GM12865 (cell line): ENCODE results near the gene GRAMD2A.

Experiments used
- DNase-seq: peaks from one replicate; pipeline ENCODE4 v3.0.0; 2010; ENCODE audit warnings: low read depth
- H3K4me3 ChIP-seq: 2 replicates; pipeline ENCODE4 v1.5.1; 2011; ENCODE audit warnings: mild to moderate bottlenecking, low read depth, low read length, control low read depth
- TF ChIP-seq, protein P1 (sequence below): IDR thresholded peaks from 2 replicates; pipeline ENCODE4 v1.5.1; 2011; ENCODE audit warnings: low read length, control low read depth, low read depth, inconsistent platforms; ENCODE audit not compliant: insufficient read depth; ENCODE audit errors: missing control alignments

GRAMD2A gene

DNA sequence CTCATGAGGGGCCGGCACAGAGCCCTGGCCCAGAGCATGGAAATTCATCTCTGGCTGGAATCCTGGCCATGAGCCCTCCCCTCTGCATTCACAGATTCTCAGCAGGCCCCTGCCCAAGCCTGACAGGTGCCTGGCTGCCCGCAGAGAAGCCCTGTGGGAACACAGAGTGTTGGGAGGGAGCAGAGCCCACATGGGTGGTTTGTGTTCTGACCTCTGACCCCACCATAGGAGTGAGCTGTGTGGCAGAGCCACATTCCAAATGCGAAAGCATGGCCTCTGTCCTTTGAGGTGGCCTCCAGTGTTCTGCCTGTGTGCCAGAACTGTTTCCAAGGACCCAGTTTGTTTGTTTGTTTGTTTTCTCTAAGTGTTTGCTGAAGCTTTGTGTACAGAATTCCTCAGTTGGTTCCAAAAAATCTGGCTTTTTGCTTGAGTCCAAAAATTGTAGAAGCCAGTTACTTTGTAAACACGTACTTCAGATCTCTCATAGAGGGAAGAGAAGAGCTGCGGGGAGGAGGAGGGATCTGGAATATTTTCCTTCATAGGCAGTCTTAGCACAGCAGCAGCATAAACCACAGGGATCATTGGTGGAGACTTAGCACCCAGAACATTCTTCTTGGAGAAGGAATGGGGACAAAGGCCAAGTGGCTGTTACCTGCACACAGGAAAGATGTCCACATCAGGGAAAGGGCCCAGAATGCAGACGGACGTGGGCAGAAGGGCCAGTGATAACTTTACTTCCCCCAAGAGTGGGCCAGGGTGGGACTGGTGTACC, 36.0 kb downstream of the GRAMD2A start:
- TF ChIP-seq, protein P1, sequence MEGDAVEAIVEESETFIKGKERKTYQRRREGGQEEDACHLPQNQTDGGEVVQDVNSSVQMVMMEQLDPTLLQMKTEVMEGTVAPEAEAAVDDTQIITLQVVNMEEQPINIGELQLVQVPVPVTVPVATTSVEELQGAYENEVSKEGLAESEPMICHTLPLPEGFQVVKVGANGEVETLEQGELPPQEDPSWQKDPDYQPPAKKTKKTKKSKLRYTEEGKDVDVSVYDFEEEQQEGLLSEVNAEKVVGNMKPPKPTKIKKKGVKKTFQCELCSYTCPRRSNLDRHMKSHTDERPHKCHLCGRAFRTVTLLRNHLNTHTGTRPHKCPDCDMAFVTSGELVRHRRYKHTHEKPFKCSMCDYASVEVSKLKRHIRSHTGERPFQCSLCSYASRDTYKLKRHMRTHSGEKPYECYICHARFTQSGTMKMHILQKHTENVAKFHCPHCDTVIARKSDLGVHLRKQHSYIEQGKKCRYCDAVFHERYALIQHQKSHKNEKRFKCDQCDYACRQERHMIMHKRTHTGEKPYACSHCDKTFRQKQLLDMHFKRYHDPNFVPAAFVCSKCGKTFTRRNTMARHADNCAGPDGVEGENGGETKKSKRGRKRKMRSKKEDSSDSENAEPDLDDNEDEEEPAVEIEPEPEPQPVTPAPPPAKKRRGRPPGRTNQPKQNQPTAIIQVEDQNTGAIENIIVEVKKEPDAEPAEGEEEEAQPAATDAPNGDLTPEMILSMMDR = no peak
- no peak for DNase-seq
- H3K4me3 ChIP-seq = no peak overlapping the region

DNA sequence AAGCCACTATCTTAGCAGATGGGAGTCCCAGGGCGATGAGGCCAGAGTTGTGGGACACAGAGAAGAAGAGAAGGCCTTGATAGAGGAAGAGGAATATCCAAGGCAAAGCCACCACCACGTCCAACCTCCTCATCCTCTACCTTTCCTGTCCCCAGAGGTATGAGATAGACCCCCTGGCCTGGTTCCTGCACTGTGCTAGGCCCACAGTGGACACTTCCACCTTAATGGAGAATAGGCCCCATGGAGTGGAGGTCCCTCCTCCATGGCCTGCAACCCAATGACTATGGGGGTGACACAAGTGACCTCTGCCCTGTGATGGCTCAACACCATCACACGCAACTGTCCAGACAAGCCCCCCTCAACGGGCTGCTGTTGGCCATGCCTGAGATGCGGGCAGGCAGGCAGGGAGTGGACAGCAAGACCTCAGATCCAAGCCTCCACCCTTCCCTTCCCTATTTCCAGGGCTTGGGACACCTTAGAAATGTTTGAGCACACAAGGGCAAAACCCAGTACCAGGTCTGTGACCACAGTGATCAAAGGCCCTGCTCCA, 36.8 kb downstream of the GRAMD2A start:
- TF ChIP-seq, protein P1 = no peak
- H3K4me3 ChIP-seq = no peak overlapping the region
- no peak for DNase-seq

DNA sequence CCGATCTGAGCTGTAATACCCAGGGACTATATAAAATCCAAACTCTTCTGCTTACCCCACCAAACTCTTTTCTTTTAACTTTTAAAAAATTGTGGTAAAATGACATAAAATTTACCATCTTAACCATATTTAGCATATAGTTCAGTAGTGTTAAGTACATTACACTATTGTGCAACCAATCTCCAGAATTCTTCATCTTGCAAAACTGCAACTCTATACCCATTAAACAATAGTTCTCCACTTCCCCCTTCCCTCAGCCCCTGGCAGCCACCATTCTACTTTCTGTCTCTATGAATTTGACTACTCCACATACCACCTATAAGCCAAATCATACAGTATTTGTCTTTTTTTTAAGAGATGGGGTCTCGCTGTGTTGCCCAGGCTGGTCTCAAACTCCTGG, 40.7 kb downstream of the GRAMD2A start:
- H3K4me3 ChIP-seq = no peak overlapping the region
- TF ChIP-seq, protein P1 = no peak
- DNase-seq = no peak

DNA sequence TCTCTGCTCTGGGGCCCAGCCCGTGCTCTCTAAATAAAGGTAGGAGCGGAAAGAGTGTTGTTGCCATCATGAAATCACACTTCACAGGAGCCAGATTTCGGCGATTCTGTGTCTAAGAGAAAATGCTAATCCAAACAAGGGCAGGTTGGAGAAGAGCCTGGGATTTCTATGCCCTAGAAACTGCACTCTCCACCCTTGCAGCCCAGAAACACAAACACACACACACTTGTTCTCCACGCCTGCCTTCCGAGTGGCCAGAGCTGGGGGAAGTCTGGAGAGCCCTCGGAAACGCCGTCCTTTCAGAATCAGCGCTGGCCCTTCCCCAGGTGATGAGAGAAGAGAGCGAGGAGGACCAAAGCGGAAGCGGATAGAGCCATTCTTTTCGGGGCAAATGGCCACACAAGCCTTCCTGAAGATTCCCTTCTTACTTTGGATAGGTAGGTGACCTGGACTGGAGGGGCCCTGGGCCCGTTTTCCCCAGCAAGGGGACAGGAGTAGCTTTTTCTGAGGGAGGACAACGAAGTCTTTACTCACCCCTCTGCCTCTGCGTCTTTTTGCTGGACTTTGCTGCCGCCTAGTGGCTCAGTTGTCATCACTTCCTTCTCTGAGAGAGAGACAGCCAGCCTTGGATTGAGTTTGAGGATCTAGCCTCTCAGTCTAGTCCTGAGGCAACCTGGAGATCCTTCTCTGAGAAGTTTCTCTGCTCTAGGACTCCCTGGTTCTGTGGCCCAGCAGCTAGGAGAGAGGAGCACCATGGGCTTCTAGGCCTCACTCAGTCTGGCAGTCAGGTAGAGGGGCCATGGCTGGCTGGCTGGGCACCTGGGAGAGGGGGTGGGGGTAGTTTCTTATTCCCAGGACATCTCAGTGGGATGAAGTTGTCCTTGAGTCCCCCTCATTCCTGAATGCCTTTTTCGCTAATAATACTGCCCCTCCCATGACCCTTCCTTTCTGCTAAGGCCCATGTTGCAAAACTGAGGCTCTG, 41.7 kb downstream of the GRAMD2A start:
- H3K4me3 ChIP-seq = peak overlapping the region; percentile 22; the same call in 1 of the 2 replicates
- TF ChIP-seq, protein P1 = peak; percentile 97
- DNase-seq = peak; percentile 84

DNA sequence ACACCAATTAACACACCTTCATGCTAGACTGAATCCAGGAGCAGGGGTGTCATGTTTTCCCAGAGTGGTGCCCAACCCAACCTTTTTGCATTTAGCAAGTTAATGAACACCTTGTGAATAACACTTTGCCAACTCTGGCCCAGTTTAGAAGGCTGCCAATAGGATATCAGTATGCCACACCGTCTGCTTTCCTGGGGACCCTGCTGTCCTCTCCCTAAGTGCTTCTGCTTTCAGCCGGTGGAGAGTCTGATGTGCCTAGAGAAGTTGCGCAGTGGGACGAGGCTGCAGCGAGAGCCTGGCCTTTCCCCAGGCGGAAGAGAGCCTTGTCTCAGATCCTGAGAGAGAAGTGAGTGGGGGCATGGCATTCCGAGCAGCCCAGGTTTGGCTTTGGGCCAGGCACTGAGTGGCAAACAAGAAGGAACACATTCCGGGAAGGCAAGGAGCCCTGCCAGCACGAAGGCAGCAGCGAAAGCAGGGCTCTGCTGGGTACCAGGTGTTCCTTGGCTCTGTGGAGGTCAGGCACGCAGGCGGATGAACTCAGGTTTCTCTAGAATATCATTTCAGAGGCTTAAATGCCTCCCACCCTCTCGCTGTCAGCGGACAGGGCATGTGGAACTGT, 42.5 kb downstream of the GRAMD2A start:
- TF ChIP-seq, protein P1 = no peak
- H3K4me3 ChIP-seq = no peak overlapping the region
- no peak for DNase-seq

DNA sequence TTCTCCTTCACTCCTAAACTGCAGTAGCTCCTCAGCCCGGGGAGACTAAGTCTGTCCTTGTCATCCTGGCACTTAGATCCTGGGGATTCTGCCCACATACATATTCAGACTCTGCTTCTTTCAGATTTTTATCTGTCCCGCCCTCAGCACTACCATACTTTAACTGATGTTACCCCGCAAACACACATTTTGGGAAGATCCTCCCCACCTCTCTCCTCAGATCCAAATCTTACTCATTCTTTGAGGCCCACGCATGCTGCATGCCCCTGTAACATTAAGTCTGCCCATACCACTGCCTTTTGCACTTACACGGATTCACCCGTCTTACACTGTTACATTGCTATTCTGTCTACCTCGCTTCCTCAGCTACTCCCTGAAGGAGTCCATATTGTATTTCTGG, 43.3 kb downstream of the GRAMD2A start:
- no peak for DNase-seq
- TF ChIP-seq, protein P1 = no peak
- H3K4me3 ChIP-seq = no peak overlapping the region
